ENCODE data around the gene FAR2. TPM values are rescaled to one million over a fixed set of nuclear protein-coding genes. Genes with fewer than 3 reads are reported as not detected.
A peak's percentile ranks its signal among the peaks of the same experiment; 100 is the strongest.
"Not testable (repeated sequence)": the region's sequence is repeated elsewhere in the genome, so short reads cannot be mapped to it uniquely, and the experiment has no call there.

FAR2 gene
- polyA plus RNA-seq (2013, experiment 1 of 2; ENCODE audit: insufficient read length), result 13.8 TPM
- polyA plus RNA-seq (2013, experiment 2 of 2; ENCODE audit: insufficient read length), result 14.8 TPM

- DNase-seq, result peak; percentile 50
These were observed at the start of gene FAR2 for GRCh38 chr12:29148911-29149690. Gene FAR2, plus strand, starts transcription at chr12:29149278. Its CDS starts 121,172 bp downstream, at chr12:29270450.

GRCh38 chr12:29102741-29103140 lies 46.3 kb upstream of the FAR2 start:
- DNase-seq, result no peak

- no peak for DNase-seq
These were observed 45.5 kb upstream of the FAR2 start for GRCh38 chr12:29103539-29103974.

GRCh38 chr12:29104516-29104915 lies 44.6 kb upstream of the FAR2 start:
- no peak for DNase-seq

GRCh38 chr12:29110506-29111442 lies 38.3 kb upstream of the FAR2 start:
- no peak for DNase-seq

- DNase-seq, result no peak
These were observed 36.0 kb upstream of the FAR2 start for GRCh38 chr12:29113101-29113500.

GRCh38 chr12:29116414-29116813 lies 32.7 kb upstream of the FAR2 start:
- DNase-seq, result no peak

GRCh38 chr12:29131539-29131938 lies 17.5 kb upstream of the FAR2 start:
- DNase-seq, result peak; percentile 78

- DNase-seq, result peak; percentile 29
These were observed 16.8 kb upstream of the FAR2 start for GRCh38 chr12:29132316-29132715.

GRCh38 chr12:29133181-29133580 lies 15.9 kb upstream of the FAR2 start:
- peak; percentile 29 for DNase-seq

GRCh38 chr12:29133680-29134079 lies 15.4 kb upstream of the FAR2 start:
- DNase-seq, result no peak

GRCh38 chr12:29138256-29138655 lies 10.8 kb upstream of the FAR2 start:
- DNase-seq, result not testable (repeated sequence)

GRCh38 chr12:29138855-29139254 lies 10.2 kb upstream of the FAR2 start:
- not testable (repeated sequence) for DNase-seq

- DNase-seq, result no peak
These were observed 3.5 kb upstream of the FAR2 start for GRCh38 chr12:29145372-29146170.

GRCh38 chr12:29146196-29146595 lies 2.9 kb upstream of the FAR2 start:
- no peak for DNase-seq

- no peak for DNase-seq
These were observed 1.1 kb upstream of the FAR2 start for GRCh38 chr12:29147731-29148595.

- peak; percentile 13 for DNase-seq
These were observed 525 bp upstream of the FAR2 start for GRCh38 chr12:29148596-29148910.

- no peak for DNase-seq
These were observed 708 bp downstream of the FAR2 start for GRCh38 chr12:29149691-29150281.

GRCh38 chr12:29150462-29150861 lies 1.4 kb downstream of the FAR2 start:
- DNase-seq, result no peak

GRCh38 chr12:29152223-29152868 lies 3.3 kb downstream of the FAR2 start:
- DNase-seq, result no peak
